Measurements from ENCODE around the gene NRG3.

DNA sequence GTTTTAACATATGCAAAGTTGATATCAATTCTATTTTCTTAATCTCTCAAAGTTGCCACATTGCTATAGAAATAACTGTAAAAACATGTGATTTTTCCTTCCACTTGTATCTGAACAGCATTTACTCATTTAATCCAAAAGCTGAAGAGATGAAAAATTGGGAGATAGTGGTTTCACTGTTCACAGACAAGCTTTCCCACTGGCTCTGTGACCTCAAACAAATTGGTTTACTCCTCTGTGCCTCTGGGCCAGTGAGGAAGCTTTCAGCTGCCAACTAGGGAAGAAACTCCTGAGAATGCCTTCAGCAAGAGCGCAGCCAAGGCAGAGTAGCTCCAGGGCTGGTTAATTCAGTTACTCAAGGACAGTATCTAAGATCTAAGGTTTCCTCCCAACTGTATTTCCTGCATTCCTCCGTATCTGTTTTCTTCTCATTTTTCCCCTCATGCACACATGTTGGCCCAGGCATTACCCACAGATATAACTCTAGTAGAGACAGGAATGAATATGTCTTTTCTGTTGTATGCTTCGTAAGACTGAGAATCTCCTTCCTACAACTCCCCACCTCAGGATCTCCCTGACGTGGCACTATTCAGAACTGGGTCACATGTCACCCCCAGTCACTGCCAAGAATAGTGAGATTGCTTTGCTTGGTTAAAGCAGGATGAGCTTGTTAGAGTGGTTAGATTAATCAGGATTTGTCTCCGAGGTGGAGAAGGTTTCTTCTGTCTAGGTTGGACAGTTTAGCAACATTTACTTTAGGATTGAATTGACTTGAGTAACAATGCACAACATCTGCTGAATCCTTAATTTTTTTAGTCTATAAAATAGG lies 315.7 kb downstream of the NRG3 start:
- TF ChIP-seq, protein P1, sequence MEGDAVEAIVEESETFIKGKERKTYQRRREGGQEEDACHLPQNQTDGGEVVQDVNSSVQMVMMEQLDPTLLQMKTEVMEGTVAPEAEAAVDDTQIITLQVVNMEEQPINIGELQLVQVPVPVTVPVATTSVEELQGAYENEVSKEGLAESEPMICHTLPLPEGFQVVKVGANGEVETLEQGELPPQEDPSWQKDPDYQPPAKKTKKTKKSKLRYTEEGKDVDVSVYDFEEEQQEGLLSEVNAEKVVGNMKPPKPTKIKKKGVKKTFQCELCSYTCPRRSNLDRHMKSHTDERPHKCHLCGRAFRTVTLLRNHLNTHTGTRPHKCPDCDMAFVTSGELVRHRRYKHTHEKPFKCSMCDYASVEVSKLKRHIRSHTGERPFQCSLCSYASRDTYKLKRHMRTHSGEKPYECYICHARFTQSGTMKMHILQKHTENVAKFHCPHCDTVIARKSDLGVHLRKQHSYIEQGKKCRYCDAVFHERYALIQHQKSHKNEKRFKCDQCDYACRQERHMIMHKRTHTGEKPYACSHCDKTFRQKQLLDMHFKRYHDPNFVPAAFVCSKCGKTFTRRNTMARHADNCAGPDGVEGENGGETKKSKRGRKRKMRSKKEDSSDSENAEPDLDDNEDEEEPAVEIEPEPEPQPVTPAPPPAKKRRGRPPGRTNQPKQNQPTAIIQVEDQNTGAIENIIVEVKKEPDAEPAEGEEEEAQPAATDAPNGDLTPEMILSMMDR (IDR thresholded peaks at IDR 0.05), result no peak
- TF ChIP-seq POLR2A (IDR thresholded peaks at IDR 0.05) (no peak), POLR2AphosphoS5 (IDR thresholded peaks at IDR 0.05) (no peak)

Measured in prostate gland (tissue), 2 donors.